Ectodermal cell (in vitro differentiated cells): ENCODE measurements around the gene HECTD4.

ENCODE experiments used
- H3K27ac ChIP-seq: 2 replicates; pipeline ENCODE4 v1.7.0; 2013; ENCODE audit warnings: mild to moderate bottlenecking, low read depth, low read length; ENCODE audit not compliant: insufficient read depth, poor library complexity, severe bottlenecking
- H3K27me3 ChIP-seq: 2 replicates; pipeline ENCODE4 v1.7.0; 2013; ENCODE audit warnings: mild to moderate bottlenecking, low read length; ENCODE audit not compliant: insufficient read depth, control insufficient read depth, poor library complexity, severe bottlenecking
- H3K36me3 ChIP-seq: one replicate; pipeline ENCODE4 v1.7.0; 2013; ENCODE audit warnings: low read length; ENCODE audit not compliant: control insufficient read depth, insufficient read depth
- H3K4me1 ChIP-seq: one replicate; pipeline ENCODE4 v1.7.0; 2013; ENCODE audit warnings: low read length; ENCODE audit not compliant: control insufficient read depth, insufficient read depth
- H3K4me3 ChIP-seq: 2 replicates; pipeline ENCODE4 v1.7.0; 2013; ENCODE audit warnings: low read depth, low read length, control low read depth; ENCODE audit not compliant: insufficient read depth
- H3K9me3 ChIP-seq: 2 replicates; pipeline ENCODE4 v1.7.0; 2013; ENCODE audit warnings: mild to moderate bottlenecking, low read length, moderate library complexity; ENCODE audit not compliant: control insufficient read depth
- WGBS, 2 experiments: methylation state at CpG; one replicate each; pipeline ENCODE4 v1.1.7; 2013; ENCODE audit warnings: missing lambda C conversion rate in 2 of 2; 5-methylcytosine and 5-hydroxymethylcytosine counted together

The HECTD4 gene

GRCh38 chr12:112188130-112188830, 194.0 kb downstream of the HECTD4 start:
- Histone ChIP-seq H3K4me1 (peaks cover 10% of the 10 kb centered on the region), H3K9me3 (no peaks in the 10 kb centered on the region), H3K27ac (no peak overlapping the region), H3K36me3 (peaks cover 11% of the 10 kb centered on the region), H3K27me3 (no peaks in the 10 kb centered on the region), H3K4me3 (no peak overlapping the region)
- WGBS, 2 experiments = 91 to 95% methylated on average over 9 of the region's 9 CpGs

GRCh38 chr12:112185093-112185923, 196.9 kb downstream of the HECTD4 start:
- no peak overlapping the region for H3K4me3 ChIP-seq
- H3K27me3 ChIP-seq = no peaks in the 10 kb centered on the region
- H3K36me3 ChIP-seq = peaks cover 3% of the 10 kb centered on the region
- H3K9me3 ChIP-seq = no peaks in the 10 kb centered on the region
- 96% methylated on average over 26 of the region's 26 CpGs for WGBS, 2 experiments
- H3K4me1 ChIP-seq = peaks cover 11% of the 10 kb centered on the region
- H3K27ac ChIP-seq = no peak overlapping the region

GRCh38 chr12:112184056-112184887, 198.0 kb downstream of the HECTD4 start:
- no peaks in the 10 kb centered on the region for H3K27me3 ChIP-seq
- peaks cover 3% of the 10 kb centered on the region for H3K36me3 ChIP-seq
- peaks cover 11% of the 10 kb centered on the region for H3K4me1 ChIP-seq
- WGBS, 2 experiments = 95% methylated on average over 45 to 46 of the region's 46 CpGs
- no peaks in the 10 kb centered on the region for H3K9me3 ChIP-seq
- no peak overlapping the region for H3K4me3 ChIP-seq
- H3K27ac ChIP-seq = no peak overlapping the region

GRCh38 chr12:112183141-112184021, 198.8 kb downstream of the HECTD4 start:
- Histone ChIP-seq H3K27me3 (no peaks in the 10 kb centered on the region), H3K4me1 (peaks cover 11% of the 10 kb centered on the region), H3K27ac (peak overlapping the region; percentile 69), H3K36me3 (peaks cover 3% of the 10 kb centered on the region), H3K9me3 (no peaks in the 10 kb centered on the region), H3K4me3 (no peak overlapping the region)
- WGBS, 2 experiments = 42 to 52% methylated on average over 9 of the region's 9 CpGs

GRCh38 chr12:112182499-112182898, 199.7 kb downstream of the HECTD4 start:
- Histone ChIP-seq H3K9me3 (no peaks in the 10 kb centered on the region), H3K27ac (no peak overlapping the region), H3K4me1 (peaks cover 11% of the 10 kb centered on the region), H3K36me3 (peaks cover 9% of the 10 kb centered on the region), H3K27me3 (no peaks in the 10 kb centered on the region), H3K4me3 (no peak overlapping the region)
- WGBS, 2 experiments = 65 to 72% methylated on average over 7 of the region's 7 CpGs

GRCh38 chr12:112180422-112180821, 201.8 kb downstream of the HECTD4 start:
- Histone ChIP-seq H3K4me3 (no peak overlapping the region), H3K27me3 (no peaks in the 10 kb centered on the region), H3K4me1 (peaks cover 11% of the 10 kb centered on the region), H3K27ac (no peak overlapping the region), H3K36me3 (peaks cover 11% of the 10 kb centered on the region), H3K9me3 (no peaks in the 10 kb centered on the region)
- WGBS, 2 experiments = 97 to 98% methylated on average over 3 to 4 of the region's 4 CpGs

GRCh38 chr12:112179916-112180315, 202.3 kb downstream of the HECTD4 start:
- 88 to 97% methylated on average over 2 of the region's 2 CpGs for WGBS, 2 experiments
- Histone ChIP-seq H3K36me3 (peaks cover 13% of the 10 kb centered on the region), H3K4me3 (no peak overlapping the region), H3K4me1 (peaks cover 11% of the 10 kb centered on the region), H3K27me3 (no peaks in the 10 kb centered on the region), H3K27ac (no peak overlapping the region), H3K9me3 (no peaks in the 10 kb centered on the region)

GRCh38 chr12:112179341-112179740, 202.9 kb downstream of the HECTD4 start:
- Histone ChIP-seq H3K27me3 (no peaks in the 10 kb centered on the region), H3K36me3 (peaks cover 14% of the 10 kb centered on the region), H3K27ac (no peak overlapping the region), H3K4me1 (peaks cover 11% of the 10 kb centered on the region), H3K9me3 (no peaks in the 10 kb centered on the region), H3K4me3 (no peak overlapping the region)
- 94 to 96% methylated on average over 11 of the region's 11 CpGs for WGBS, 2 experiments

GRCh38 chr12:112178796-112179195, 203.4 kb downstream of the HECTD4 start:
- H3K36me3 ChIP-seq = peaks cover 14% of the 10 kb centered on the region
- H3K4me1 ChIP-seq = peaks cover 6% of the 10 kb centered on the region
- no peak overlapping the region for H3K4me3 ChIP-seq
- H3K27me3 ChIP-seq = no peaks in the 10 kb centered on the region
- 94 to 96% methylated on average over 15 of the region's 15 CpGs for WGBS, 2 experiments
- no peak overlapping the region for H3K27ac ChIP-seq
- no peaks in the 10 kb centered on the region for H3K9me3 ChIP-seq
